Activated naive CD4-positive, alpha-beta T cell treated with anti-CD3 and anti-CD28 coated beads, Interleukin-2, amount 50 U/mL, for 24 hours (primary cell): ENCODE results near the gene EXOC1.
A peak's percentile ranks its signal among the peaks of the same experiment; 100 is the strongest.

Source experiments
- H3K27ac Mint-ChIP-seq: one replicate; pipeline ENCODE4 v1.8.0; 2021; ENCODE audit warnings: mild to moderate bottlenecking, mixed read lengths
- H3K27me3 Mint-ChIP-seq: one replicate; pipeline ENCODE4 v1.8.0; 2021; ENCODE audit warnings: mixed read lengths
- H3K36me3 Mint-ChIP-seq: one replicate; pipeline ENCODE4 v1.8.0; 2021; ENCODE audit warnings: mixed read lengths
- H3K4me1 Mint-ChIP-seq: one replicate; pipeline ENCODE4 v1.8.0; 2021; ENCODE audit warnings: mixed read lengths
- H3K4me3 Mint-ChIP-seq: one replicate; pipeline ENCODE4 v1.8.0; 2021; ENCODE audit warnings: mild to moderate bottlenecking, mixed read lengths
- H3K9me3 Mint-ChIP-seq: one replicate; pipeline ENCODE4 v1.8.0; 2021; ENCODE audit warnings: mixed read lengths

EXOC1 gene

DNA sequence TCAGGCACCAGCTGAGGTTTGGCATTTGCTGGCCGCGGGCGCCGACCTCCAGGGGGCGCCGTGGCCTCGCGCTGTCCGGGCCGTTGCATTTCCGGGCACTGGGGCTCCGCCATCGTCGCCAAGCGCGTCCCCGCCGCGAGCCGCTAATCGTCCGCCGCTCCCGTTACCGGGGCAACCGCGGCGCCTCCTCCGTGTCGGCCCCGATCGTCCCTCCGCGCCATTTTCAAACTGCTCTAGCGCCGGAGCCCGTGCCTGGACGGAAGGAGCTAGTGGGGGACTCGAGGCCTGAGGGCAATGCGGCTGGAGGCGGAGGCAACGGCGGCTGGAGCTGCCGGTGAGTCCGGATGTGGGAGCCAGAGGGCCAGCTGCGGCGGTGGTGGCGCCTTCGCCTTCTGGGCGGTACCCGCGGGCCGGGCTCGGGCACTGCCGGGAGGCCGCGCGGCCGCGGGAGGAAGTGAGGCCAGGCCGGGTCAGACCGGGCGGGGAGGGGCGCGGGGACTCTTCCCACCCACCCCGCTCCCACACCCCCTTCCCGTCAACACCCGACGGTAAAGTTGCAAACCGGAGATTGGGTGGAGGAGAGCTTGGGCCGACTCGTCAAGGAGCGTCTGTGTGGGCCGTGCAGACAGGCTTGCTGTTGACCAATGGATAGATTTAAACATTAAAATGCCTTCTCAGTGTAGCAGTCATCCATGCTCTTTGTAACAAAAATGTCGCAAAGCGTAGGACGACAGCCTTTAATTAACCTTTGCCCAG lies 95.5 kb downstream of the EXOC1 start, which contains the start of gene CEP135:
CEP135 (plus strand) TSS at position 220 of the 756 bp plus-strand sequence. CDS start 3,186 bp downstream, outside the sequence.
- Mint-ChIP-seq H3K27me3 (no peaks in the 10 kb centered on the region), H3K4me1 (peaks cover 56% of the 10 kb centered on the region), H3K4me3 (peak within 1 kb of the TSS; percentile 95), H3K27ac (peak within 1 kb of the TSS; percentile 93), H3K36me3 (peaks cover 10% of the 10 kb centered on the region), H3K9me3 (peaks cover 5% of the 10 kb centered on the region)

DNA sequence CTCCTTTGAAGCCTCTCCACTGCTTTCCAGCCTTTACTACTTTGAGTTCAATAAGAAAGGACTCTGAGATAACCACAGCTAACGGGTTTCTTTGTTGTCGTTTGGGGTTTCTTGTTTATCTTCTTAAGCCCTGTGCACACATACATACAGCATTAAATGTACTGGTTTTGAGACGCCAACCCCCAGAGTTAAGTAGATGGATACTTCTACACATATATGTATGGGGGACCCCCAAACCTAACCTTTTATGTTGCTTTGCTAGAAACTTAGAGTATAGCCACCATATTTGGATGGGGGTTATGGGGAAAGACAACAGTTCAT lies 96.0 kb downstream of the EXOC1 start:
- Mint-ChIP-seq H3K27ac (peak overlapping the region; percentile 81), H3K4me1 (peaks cover 56% of the 10 kb centered on the region), H3K9me3 (peaks cover 4% of the 10 kb centered on the region), H3K36me3 (peaks cover 10% of the 10 kb centered on the region), H3K27me3 (no peaks in the 10 kb centered on the region), H3K4me3 (peak overlapping the region; percentile 95)

- Mint-ChIP-seq H3K27ac (no peak overlapping the region), H3K4me1 (peaks cover 48% of the 10 kb centered on the region), H3K9me3 (no peaks in the 10 kb centered on the region), H3K27me3 (no peaks in the 10 kb centered on the region), H3K4me3 (peak overlapping the region; percentile 31), H3K36me3 (peaks cover 12% of the 10 kb centered on the region)
These were observed 97.9 kb downstream of the EXOC1 start for GRCh38 chr4:55951191-55951922.
